ENCODE measurements around the gene TMUB1.
A peak's percentile ranks its signal among the peaks of the same experiment; 100 is the strongest.

The TMUB1 gene

DNA sequence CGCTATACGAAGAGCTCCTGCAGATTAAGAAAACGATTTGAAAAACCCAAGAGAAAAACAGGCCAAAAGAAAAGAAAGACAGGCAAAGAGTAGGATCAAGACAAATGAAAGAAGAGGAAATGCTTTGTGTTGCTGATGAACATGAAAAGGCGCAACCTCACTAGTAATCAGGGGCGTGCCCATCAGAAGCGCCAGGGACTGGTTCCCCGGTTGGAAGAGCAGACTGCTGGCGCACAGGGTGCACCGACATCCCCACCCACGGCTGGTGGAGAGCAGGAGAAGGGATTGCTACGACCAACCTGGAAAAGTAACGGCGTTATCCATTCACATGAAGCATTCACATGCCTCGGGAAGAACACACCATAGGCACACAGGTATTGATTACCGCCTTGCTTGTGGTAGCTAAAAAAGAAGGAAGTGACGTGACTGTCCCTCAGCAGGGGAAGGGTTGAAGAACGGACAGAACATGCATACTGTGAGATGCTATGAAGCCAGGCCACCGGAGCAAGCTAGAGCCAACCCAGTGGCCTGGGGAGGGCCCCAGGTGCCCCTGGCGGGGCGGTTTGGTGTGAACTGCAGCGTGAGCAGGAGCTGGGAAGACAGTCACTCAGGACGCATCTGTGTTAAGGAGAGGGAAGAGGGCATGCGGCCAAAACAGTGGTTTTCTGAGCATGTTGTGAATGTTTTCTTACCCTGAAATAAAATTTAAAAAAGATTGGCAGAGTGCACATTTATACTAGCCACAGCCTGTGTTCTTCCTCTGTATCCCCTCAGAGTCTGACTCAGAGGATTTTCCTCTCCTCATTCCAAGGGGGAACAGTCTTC, 21.3 kb upstream of the TMUB1 start:
- no peak for DNase-seq (ENCODE audit: low read depth in 3 of 3)

DNA sequence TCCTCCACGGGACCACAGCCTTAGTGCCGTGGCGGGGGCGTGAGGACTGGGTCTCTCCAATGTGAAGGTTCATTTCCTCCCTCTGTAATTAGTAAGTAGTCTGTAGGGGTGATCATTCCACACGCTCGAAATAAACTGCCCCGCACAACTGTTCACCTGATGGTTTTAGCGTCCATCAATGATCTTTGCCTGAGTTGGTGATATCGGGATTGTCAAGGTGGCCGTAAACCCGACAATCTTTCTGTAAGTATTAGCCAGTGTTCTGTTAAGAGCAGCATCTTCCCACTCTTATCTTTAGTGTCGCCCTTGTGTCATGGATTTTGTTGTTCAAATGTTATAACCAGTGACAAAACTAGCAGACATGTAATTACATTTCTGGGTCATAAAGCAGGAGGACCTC, 20.7 kb upstream of the TMUB1 start:
- no peak for DNase-seq (ENCODE audit: low read depth in 3 of 3)

DNA sequence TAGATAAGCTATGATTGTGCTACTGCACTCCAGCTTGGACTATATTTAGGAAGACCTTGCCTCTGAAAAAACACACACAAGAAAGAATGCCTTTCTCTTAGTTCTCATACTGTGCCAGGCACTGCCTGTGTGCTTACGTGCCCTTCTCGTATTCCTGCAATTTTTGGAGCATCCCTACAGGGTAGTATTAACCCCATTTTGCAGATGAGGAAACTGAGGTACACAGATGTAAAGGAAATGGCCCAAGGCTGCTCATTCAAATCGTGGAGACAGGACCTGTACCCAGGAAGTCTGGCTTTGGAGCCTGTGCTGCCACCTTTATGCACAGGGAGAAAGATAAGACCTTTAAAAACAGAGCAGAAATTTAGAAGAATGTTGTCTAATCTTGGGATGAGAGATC, 19.7 kb upstream of the TMUB1 start:
- DNase-seq (ENCODE audit: low read depth in 3 of 3) = no peak

DNA sequence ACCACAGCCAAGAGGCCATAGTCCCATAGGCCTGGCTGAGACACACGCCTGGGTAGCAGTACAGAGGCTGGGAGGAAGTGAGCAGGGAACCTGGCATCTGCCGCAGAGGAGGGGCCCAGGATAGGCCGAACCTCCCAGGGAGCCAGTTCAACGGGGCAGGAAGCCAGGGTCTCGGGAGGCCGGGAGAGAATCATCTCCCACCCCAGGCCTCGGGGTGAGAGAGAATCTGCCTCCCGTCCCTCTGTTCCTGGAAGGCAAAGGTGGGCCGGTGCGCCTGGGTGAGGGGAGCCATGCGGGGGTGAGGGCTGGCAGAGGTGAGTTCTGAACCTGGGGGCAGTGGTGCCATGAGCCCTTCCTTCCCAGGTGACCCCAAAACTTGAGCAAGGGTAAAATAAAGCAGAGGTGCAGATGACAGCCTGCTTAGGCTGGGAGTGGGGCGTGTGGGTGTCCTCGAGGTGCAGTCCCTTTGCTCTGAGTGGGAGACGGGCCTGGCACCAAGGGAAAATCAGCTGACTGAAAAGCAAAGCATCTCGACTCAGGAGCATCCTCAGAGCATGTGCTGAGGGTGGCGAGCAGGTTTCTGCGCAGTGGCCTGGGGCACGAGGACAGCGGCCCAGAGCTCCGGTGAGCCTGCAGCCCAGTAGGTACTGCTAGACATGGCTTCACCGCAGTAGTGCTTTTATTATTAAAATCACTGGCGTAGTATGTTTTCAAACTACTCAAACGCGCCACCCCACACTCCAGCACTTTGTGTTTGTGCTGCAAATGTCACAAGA, 18.5 kb upstream of the TMUB1 start:
- DNase-seq (ENCODE audit: low read depth in 3 of 3) = no peak

DNA sequence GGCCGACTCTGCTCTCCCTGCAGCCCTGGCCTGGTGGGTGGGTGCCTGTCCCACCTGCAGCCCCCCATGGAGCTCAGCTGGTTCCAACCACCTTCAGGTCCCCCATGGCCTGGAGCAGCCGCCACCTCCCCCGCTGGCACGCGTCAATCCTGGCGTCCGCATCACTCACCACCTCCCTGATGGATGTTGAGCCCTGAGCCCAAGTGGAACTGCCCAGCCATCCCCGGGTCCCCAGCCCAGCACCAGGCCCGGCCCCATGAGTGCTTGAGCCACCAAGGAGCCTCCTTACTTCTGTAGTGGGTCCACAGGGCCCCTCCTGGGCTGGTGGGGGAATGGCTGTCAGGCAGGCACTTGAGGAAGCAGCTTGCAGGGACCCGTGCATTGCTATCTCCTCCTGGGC, 17.6 kb upstream of the TMUB1 start:
- DNase-seq (ENCODE audit: low read depth in 3 of 3) = no peak

DNA sequence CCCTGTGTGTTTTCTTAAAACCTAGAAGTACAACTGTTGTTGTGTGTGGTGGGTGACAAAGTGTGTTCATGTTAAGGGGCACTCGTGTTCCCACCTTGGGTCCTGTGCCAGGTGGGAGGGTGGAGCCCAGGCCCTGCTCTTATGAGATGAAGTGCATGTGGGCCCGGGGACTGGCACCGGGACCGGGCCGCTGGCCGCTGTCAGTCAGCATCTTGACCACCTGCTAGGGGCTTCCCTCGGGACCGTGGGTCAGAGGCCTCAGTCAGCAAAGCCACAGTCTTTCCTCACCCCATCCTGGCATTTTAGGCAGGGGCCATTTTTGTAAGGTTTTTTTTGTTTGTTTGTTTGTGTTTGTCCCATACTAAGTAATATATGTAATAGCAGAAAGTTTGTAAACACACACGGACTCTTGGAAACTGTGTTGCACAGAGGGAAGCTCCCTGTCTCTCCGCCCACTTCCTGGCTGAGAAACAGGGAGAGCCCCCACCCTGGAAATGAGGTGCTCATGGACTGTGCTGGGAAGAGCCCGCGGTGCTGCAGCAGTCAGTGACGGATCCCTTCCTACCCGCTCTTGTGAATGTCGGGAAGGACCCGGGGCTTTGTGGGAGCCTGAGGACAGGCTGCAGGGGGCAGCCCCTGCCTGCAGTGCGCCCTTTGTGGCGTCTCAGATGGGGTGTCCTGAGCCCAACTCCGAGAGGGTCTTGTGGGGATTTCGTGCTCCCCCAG, 16.4 kb upstream of the TMUB1 start:
- no peak for DNase-seq (ENCODE audit: low read depth in 3 of 3)

DNA sequence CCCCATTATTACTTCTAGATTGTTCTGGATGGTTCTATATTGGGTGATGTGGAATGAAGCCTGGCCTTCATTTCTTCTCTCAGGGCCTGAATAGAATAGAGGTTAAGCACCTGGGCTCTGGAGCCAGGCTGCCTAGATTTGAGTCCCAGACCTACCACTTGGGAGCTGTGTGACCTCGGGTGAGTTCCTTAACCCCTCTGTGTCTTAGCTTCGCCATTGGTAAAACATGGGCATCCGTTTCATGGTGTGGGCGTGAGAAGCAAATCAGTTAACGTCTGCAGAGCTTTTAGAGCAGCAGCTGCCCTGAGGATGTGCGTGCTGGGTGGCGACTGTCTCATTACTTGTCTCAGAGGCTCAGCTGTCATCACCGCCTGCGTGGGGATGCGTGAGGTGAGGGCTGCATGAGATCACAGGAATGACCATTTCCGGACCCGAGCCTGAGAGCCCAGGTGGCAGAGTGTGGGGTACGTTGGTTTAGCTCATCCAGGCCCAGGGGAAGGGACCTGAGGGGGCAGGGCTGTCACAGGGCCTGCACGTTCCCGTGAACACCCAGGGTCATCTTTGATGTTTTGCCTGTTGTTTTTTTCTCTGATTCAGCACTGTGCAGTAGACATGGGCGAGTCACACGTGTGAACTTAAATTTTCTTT, 12.7 kb upstream of the TMUB1 start:
- DNase-seq (ENCODE audit: low read depth in 3 of 3) = no peak

DNA sequence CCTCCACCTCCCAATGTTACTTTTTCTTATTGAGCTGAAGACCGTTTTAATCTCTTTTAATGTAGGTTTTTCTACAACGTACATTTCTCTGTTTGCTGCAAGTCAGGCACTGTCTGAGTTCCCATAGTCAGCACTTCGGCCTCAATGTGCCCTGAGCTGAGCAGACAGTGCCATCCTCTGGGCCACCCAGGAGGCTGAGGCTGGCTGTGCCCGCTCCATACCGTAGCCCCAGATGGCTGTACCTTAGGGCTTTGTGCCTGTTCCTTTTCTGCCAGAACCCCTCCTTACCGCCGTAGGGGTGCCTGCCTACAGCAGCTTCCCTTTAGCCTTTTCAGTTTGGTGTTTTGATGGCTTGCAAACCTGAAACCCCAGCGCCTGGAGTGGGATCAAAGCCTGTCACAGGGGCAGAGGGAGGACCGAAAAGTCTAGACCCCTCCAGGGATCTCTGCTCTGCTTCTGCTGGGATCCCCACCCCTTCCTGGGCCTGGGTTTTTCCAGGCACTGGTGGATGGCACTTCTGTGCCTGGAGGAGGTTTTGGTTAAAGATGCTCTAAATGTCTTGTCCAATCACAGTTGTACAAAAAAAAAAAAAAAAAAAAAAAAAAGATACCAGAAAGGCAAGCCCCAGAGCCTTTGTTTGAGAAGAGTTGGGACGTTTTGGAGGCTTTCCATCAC, 12.0 kb upstream of the TMUB1 start:
- DNase-seq (ENCODE audit: low read depth in 3 of 3) = no peak

DNA sequence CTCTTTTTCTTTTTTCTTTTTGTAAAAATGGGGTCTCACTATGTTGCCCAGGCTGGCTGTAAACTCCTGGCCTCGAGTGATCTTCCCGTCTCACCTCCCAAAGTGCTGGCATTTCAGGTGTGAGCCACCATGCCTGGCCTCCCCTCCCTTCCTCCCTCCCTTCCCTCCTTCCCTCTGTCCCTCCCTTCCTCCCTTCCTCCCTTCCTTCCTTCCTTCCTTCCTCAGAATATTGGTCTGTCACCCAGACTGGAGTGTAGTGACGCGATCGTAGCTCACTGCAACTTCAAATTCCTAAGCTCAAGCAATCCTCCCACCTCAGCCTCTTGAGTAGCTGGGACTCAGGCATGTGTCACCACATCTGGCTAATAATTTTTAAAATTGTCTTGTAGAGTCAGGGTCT, 11.4 kb upstream of the TMUB1 start:
- no peak for DNase-seq (ENCODE audit: low read depth in 3 of 3)

DNA sequence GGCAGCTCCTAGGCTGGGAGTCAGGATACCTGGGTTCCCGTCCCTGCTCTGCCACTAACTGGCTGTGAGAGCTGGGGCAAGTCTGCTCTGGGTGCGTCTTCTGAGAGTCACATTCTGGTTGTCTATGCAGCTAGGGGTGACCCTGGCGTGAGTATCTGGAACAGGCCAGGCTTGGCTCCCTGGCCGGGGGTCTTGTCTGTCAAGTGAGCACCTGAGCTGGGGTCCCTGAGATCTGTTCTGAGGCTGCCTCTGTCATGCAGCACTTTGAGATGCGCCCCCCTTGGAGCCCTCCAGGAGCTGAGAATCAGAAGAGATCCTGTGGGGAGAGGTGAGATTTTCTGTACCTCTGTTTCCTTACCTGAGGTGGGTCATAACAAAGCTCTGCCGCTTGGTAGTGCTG, 10.5 kb upstream of the TMUB1 start:
- DNase-seq (ENCODE audit: low read depth in 3 of 3) = no peak

DNA sequence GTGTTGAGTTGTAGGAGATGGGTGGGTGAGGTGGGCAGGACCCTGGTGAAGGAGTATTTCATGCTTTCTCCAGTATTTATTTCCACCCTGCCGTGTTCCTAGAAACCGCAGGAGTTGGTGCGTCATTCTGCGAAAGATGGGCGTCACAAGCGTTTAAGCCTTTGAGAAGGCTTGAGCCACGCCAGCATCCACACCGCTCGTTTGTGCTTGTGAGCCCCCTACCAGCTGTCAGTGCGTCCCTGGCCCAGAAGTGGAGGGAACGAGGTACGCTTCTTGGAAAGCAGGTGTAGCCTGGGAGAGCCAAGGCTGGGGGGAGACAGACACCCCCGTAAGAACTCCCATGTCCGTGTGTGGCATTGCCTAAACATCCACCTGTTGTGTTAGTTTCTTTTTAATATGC, 8.7 kb upstream of the TMUB1 start:
- no peak for DNase-seq (ENCODE audit: low read depth in 3 of 3)

DNA sequence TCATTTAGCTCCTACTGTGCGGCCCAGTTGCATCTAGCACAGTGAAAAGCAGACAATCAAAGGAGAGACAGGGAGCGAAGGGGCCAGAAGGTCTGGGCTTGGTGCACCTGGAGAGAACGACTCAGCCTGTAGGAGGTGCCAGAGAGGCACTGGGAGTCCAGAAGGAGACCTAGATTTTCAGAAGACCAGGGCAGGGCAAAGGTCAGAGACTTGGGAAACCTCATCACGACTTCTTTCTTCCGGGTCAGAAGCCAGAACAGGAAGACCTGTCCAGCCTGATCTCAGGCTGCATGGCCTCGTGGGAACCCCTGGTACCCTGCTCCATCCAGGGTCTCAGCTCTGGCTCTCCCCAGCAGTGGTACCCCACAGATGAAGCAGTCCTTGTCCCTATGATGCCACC, 8.1 kb upstream of the TMUB1 start:
- DNase-seq (ENCODE audit: low read depth in 3 of 3) = no peak

DNA sequence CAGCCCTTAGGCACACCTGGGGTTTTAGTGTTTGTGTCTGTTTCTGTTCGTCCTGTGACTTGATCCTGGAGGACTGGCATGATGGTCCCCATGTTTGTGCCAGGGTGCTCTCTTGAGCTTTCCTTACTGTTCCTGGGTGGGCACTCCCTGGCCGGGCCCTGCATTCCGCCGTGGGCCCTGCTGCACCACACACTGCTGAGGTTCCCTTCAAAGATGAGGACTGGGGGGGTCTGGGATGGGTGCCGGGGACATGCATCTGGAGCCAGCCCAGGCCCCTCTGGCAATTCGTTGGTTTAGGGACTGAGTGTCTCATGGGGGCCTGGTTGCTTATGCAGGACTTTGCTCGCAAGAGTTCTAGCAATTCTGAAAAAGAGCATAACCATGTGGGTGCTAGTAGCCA, 7.7 kb upstream of the TMUB1 start:
- no peak for DNase-seq (ENCODE audit: low read depth in 3 of 3)

DNA sequence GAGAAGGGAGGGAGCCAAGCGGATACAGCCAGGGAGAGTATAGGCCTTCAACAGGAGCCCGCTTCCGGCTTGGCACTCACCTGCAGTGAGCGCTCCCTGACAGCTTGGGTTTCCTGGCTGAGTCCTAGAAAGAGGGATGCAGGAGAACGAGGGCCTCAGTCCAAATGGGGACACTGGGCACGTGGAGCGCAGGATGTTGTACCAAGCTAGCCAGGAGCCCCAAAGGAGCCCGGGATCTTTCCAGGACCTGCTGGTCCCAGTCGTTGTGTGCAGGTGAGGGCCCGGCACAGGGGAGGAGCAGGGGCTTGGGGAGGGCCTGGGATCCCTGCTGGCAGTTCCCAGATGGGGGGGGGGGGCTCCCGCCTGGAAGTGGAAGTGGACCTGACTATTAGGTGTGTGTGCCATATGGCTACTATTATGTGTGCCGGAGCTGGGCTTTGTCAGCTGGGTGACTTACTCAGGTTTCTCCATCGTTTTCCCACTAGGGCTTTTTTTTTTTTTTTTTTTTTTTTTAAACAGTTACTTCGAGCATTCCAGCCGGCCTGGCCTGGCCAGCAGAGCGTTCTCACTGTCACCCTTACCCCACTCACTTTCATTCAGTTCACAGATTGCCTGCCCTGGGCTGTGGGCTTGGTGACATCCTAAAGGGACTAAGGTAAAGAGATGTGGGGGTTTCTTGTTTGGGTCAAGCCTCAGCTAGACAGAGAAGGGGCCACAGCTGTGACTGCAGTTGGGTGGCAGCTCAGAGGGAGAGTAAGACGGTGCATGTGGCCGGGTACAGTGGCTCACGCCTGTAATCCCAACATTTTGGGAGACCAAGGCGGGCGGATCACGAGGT, 6.8 kb upstream of the TMUB1 start:
- no peak for DNase-seq (ENCODE audit: low read depth in 3 of 3)

DNA sequence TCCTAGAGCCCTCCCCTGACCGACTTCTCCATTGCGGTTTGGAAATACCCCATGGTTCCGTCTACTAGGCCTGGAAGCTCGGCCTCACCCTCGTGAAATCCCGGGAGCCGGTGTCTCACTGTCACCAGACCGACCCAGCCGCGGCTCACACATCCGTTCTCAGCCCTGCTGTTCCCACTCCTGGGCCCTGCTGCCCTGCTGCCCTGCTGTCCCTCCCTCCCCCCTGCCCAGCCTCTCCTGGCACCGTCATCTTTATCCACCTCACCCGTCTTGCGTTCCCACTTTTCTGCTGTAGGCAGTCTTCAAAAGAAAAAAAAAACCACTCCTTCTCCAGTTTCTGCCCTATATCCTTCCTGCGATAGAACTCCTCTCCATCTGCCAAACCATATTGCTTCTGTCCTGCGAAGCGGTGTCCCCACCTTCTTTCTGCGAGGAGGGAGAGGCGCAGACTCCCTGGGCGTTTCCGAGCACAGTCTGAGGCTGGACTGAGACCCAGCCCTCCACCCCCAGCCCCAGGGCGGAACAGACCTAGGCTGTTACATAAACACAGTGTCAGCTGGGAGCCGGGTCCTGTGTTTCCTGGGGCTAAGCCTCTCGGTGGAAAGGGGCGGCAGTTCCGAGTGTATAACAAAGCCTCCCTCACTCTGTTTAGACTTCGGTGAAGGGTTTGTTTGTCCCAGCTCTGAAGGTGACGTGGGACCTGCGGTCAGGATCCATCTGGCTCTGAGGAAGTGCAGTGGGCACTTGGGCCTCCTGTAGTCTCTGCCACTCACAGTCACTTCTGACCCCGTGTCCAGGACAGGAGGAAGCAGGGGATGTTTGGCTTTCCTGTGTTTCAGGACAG, 5.8 kb upstream of the TMUB1 start:
- DNase-seq (ENCODE audit: low read depth in 3 of 3) = no peak

DNA sequence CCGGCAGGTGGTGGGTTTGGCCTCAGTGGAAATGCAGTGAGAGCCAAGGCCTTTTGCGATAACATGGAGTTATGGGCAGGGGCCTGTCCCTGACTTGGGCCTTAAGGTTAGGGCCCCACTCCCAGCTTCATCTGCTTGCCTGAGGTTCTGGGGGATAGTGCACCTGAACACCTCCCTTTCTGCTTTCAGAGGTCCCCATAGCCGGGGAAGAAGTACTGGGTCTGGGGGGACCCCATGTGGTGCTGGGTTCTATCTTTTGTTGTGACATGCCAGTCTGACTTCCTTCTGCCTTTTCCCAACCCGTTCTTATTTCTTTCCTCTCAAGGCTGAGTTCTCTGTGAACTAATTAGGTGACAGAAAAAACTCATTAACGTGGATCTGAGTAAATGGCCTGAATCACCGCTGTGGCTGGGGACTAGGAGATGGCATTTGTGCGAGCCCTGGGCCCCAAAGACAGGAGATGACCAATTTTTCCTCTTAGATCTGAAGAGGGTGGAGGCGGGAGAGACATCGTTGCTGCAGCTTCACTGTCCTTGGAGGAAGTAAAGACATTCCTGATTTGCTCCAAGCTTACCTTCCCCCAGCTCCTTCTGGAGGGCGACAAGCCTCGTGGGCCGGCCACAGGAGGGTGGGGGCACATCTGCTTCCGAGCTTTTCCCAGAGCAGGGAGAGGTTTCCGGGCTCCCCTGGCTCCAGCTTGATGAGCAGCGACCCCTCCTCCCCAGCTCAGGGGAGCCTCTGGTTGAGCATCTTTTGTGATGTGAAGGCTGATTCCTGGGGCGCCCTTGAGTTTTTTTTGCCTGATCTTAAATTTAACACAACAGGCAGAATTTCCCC, 4.9 kb upstream of the TMUB1 start:
- DNase-seq (ENCODE audit: low read depth in 3 of 3) = no peak

DNA sequence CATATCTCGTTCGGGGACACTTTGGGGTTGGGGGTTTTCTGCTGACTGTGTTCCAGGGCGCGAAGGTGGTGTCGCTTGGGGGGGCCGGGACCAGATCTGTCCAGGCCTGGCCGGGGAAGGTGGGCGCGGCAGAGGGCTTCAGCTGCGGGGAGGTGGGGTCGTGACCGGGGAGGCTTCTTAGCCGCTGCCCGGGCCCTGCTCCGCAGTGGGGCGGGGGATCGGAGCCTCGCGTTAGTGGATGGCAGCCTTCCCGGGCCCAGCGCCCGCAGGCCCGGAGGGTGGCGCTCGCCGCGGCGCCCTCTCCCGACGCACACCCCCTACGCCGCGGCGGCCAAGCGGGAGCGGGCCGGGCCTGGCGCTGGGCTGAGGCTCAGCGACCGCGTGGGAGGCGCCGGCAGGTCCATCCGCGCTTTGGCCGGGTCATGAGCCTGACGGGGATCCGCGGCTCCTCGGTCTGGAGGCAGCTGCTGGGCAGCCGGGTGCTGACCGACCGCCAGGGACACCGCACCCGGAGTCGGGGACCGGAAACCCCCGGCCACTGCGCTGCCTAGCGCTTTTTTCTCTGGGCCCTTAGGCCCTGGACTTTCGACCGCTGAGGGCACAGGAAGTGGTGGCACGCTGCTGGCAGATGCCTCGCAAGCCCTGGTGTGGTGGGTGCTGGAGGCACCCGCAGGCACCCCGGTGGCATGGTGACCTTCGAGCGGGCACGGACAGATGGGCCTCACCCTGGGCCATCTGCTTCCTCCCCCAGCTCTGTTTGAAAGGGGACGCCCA, 4.1 kb upstream of the TMUB1 start:
- peak in 1 of 3 experiments; percentile 37 for DNase-seq (ENCODE audit: low read depth in 3 of 3)

DNA sequence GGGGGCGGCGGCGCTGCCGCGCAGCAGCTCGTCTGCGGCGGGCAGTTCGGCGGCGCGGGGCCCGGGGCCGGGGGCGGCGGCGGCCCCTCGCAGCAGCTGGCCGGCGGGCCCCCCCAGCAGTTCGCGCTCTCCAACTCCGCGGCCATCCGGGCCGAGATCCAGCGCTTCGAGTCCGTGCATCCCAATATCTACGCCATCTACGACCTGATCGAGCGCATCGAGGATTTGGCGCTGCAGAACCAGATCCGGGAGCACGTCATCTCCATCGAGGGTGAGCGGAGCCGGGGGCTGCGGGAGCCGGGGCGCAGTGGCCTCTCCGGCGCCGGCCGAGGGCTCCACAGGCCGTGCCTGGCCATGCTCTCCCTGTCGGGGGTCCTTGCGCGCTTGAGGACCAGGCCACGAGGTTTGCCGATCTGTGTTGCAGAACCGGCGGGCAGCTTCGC, 3.5 kb upstream of the TMUB1 start:
- DNase-seq (ENCODE audit: low read depth in 3 of 3) = peak in 2 of 3 experiments; percentile 14 to 36
